Stimulated activated CD4-positive, alpha-beta T cell treated with anti-CD3 and anti-CD28 coated beads, Interleukin-1b, Interleukin-23, amount 100 ng/mL, for 24 hours (primary cell): ENCODE data around the gene SEZ6.
A peak's percentile ranks its signal among the peaks of the same experiment; 100 is the strongest.

Source experiments
- DNase-seq, 4 experiments: peaks; one replicate each; pipeline ENCODE4 v3.0.0-alpha.2; 2020; ENCODE audit warnings: low read depth in 4 of 4, low spot score in 1 of 4

Gene SEZ6

DNA sequence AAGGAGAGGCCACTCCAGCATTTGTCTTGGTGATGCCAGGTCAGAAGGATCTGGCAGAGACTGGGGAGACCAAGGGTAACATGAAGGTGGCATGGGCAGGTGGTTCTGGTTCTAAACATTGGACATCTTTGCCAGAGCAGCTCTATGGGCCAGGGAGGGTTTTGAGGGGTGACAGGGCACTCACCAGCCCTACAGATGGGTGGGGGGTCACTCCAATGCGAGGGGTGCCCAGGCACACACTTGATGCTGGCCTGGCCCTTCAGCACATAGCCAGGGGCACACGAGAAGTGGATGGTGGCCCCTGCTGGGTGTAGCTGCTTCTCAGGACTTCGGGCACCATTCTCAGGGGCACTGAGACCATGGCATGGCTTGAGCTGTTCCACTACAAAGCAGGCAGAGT is 49.0 kb downstream of the SEZ6 start:
- DNase-seq = no peak

DNA sequence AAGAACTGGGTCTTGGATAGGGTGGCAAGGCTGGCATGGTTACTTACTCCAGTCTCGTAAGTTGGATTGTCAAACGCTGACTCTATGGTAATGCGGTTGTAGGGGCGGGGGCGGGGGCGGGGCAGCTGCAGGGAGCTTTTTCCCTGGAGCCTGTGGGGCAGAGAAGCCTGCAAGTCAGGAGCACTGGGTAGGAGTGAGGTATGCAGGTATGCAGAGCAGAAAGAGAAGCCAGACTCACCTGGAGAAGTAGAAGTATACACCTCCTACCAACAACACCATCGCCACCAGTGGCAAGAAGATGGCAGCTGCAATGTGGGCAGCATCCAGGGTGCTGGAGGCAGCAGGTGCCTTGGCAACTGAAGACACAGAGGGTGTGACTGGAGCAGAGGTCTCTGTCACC is 49.7 kb downstream of the SEZ6 start:
- DNase-seq = no peak

DNA sequence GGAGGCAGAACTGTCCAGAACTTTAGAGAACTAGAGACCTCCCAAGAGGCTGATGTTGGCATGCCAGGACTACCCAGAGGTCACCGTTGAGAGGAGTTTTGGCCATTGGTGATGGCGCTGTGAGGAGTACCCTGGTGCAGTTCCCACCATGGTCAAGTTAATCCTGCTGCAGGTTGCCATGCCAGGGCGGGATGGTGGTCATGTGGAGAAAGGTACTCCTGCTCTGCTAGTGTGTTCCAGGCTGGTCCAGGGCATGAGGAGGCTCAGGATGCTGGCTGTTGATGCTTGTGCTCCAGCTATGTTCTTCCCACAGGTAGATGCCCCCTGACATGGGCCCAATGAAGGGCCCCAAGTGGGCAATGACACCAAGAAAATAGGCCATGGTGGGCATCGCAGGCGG is 50.4 kb downstream of the SEZ6 start:
- DNase-seq = no peak

DNA sequence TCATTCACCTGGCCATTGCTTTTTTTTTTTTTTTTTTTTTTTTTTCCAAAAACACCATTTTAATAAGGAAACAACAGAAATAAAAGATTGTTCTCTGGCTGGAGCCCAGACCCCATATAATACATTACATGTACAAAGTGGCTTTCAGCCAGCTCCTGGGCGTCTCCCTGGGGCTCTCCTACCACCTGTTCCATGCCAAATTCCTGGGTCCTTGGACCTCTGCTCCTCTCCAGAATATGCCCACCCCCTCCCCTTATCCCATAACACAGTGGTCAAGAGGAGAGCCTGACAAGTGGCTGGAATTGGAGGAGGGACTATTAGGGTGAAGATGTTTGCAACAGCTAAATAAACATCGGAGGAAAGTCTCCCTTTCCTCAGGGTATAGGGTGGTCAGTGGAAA is 50.9 kb downstream of the SEZ6 start:
- DNase-seq = no peak

DNA sequence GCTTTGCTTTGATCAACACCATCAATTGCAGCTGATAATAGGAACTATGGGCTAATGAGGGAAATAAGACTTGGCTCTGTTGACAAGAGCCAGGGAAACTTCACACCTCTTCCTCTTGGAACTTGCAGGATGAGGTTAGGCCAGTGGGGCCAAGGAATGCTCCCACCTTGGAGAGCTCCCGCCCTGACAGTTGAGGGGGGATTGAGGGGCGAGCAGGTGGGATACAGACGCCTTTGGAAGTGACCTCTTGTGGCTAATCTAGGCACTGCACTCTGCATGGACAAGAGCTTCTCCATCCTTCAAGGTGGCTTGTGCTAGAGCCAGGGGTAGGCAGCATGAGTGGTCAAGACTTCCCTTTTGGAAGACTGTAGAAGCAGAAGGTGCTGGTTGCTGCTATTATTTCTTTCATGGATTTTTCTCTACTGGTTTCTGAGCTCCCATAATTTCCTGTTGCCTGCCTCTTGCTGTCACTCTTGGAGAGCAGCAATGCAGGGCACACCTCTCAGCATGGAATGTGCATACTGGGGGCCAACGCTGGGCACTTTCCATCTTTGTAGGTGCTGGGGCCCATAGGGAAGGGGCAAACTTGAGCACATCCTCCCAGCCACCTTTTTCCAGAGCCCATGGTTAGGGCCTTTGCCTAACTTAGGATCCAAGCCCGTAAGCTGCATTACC is 52.3 kb downstream of the SEZ6 start:
- DNase-seq = peak in 2 of 4 experiments; percentile 16 to 37

DNA sequence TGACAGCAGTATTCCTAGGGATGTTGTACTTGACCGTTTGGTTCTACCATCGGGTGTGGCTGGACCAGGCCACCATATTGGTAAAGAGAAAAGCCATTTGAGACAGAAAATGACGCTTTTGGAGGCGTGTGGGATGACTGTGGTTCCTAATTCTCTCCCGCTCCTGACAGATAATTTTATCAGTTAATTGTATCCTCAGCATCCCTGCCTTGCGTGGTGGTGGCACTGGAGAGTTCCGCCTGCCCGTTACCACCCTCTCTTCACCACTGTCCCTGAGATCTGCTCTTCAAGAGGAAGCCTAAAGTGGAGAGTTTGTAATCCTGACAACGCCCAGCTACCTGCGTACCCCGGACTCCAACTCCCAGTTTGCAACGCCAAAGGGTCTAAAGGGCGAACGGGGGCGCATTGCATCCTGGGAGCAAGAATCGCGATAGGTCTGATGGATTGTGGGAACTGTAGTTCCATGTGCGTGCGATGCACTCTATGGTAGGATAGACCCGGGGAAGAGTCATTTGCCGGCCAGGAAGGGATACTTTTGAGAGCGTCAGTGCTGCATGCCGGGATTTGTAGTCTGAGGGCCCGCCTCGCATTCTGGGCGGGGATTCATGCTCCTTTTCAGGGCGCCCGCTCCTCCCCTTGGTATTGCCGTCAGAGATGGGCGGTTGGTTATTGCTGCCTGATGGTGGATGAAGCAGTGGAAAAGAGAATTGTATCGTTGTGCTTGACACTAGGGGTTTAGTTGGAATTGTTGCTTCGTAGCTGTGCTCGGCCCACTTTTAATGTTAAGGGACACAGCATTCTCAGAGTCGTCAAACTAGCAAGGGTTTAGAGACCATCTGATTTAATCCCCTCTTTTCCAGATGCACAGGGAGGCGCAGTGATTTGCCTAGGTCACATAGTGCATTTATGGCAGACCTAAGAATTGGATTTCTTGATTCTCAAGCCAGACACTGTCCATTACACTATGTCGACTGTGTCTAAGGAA is 53.5 kb downstream of the SEZ6 start:
- peak; percentile 80 to 89 (median 88) for DNase-seq

DNA sequence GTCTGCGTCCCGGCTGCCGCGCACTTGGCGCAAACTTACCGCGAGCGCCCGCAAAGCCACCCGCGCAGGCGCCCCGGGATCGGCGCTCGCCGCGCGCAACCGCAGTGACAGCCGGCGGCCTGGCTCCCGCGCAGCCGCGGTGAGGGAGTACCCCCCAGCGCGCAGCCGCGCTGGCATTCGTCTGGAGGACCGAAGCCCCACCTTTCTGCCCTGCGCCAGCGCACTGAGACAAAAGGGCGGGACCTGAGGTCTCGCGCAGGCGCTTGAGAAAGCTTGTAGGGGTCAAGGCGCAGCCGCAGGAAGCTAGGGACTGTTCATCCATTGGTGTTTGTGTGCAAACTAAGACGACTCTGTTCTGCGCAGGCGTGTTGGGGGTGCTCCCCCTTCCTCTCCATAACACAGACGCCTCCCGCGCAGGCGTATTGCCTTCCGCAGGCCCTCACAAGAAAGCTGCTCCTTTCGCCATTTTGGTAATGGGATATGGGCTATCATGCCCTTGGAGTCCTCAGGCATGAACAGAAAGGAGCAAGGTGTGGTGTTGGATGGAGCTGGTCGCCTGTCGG is 54.3 kb downstream of the SEZ6 start, which contains the start of gene PHF12:
PHF12 (minus strand) TSS at position 91 of the 563 bp plus-strand sequence. CDS start 558 bp downstream, outside the sequence.
- peak; percentile 96 to 99 (median 98) for DNase-seq

DNA sequence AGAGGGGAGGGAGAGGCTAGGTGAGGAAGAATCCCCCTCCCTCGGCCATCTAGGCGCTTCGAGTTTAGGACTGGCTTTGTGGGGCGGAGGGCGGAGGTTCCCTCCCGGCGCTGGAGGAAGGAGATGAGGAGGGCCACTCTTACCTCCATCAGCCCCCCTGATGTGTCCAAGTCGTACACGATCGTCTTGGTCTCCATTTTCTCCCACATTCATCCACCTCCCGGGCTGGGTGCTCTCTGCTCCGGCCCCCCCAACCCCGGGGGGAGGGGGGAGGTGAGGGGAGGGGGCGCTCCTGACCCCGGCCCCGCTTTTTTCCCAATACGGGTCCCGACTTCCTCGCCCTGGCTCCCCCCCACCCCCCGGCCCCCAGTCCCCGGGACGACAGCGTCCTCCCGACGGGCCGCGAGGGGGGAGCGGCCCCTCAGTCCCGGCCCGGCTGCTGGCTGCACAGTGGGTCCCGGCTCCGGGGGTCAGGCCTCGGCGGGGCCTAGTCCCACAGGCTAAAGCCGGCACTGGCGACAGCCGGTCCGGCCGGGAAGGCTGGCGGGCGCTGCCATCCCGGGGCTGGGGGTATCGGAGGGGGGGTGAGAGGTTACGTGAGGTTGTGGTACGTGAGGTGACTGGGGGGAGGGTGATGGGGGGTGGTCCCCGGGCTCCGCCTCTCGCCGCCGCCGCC is 54.9 kb downstream of the SEZ6 start:
- no peak for DNase-seq

DNA sequence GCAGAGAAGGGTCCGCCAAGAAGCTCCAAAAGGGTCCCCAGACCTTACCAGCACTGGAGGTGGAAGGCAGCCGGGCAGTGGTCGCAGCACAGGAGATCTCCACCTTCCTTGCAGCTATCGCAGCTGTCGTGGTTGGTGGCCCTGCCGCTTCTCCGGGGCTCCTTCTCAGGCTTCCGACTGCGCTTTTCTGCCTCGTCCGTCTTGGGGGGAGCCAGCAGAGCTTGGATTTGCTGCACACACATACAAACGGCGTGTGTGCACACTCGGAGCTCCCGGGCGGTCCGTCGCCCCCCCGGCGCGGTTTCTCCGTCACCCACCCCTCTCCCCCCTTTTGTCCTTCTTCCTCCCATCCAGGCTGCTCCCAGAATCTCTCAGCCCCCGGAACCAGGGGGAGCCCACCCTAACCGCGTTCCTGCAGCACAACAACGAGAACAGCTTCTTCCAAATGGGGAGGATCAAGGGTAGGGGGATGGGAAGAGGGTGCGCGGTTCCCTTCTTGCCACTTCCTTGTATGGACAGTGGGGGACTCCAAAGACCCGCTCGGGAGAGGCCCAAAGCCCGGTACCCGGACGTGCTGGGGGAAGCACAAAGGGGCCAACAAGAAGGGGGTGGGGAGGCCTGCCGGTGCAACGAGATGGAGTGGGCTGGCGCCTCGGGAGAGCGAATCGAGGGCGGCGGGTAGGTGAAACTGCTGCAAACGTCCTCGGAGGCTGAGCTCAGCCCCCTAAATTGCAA is 55.6 kb downstream of the SEZ6 start:
- DNase-seq = peak in 3 of 4 experiments; percentile 24 to 46 (median 40)

DNA sequence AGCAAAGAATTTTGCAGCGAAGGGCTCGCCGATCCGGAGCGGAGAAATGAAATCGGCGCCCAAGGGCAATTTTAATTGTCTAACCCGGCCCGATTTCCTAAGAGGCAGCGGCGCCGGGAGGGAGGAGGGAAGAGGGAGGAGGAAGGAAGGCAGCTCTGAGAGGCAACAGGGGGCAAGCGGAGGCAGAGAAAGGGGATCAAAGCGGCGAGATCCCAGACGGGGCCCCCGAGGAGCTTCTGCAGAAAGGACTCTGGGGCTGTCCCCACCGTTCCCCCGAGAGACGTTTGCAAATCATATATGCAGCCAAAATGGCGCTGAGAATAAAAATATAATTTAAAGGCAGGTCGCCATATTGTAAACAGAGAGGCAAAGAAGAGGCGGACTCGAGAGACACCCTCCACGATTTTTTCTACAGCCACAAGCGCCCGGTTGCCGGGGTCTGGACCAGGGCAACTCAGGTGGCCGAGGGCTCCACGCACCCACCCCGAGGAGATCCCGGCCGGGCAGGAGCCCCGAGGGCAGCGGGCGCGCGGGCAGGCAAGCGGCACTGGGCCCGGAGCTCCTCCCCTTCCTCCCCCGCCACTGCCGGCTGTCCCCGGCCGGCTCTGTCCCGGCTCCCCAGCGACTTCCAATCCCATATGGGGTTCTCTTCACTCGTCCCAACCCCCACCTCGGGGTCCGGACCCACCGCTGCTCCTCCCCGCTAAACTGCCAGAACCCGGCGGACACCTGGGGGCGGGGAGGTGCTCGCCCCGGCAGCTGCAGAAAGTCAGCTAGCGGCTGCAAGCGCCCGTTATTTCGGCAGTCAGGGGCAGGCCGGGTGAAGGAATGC is 56.4 kb downstream of the SEZ6 start:
- DNase-seq = peak; percentile 25 to 64 (median 50)

DNA sequence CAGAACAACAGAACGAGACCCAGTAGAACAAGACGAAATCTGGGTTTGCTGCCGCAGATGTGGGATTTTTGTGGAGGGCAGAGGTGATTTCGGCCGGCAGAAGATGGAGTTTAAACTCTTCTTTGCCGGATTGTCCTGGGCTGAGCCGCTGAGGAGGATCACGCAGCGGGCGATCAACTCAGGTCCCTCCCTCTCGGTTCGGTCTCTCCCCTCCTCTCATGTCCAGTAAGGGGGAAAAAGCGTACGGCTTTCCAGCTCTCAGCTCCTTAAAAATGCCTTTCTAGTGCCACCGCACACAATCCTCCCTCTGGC is 57.0 kb downstream of the SEZ6 start:
- no peak for DNase-seq

DNA sequence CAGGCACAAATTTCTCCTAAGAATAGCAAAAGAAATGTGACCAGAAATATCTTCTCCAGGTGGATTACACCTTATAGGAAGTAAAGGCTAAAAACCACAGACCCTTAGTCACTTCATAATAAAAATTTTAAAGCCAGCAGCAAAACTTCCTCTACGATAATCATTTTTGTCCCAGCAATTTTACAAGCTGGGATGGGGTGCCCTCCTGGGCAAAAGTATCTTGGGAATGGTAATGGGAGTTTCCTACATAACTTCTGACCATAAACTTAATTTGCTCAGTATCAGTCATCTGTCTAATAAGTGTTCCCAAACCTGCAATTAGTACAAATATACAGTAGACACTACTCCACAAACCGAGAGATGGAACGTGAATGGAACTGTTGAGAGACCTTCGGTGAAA is 57.5 kb downstream of the SEZ6 start:
- no peak for DNase-seq

DNA sequence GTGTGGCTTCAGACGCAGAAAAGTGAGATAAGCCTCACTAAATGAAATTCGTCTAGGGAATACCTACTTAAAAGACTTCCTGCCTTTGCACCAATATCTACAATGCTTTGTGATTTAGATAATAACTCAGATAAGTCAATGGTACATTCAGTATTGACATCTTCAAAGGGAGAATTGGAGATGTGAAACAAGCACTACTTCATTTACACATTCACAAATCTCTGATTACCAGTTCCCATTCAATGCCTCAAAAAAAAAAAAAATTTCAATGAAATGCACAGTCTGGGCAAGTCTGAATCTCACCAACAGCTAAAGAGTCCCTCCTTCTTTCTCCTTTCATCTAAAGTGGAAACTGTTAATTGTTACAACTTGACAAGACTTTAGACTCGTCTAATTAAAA is 58.2 kb downstream of the SEZ6 start:
- DNase-seq = no peak

DNA sequence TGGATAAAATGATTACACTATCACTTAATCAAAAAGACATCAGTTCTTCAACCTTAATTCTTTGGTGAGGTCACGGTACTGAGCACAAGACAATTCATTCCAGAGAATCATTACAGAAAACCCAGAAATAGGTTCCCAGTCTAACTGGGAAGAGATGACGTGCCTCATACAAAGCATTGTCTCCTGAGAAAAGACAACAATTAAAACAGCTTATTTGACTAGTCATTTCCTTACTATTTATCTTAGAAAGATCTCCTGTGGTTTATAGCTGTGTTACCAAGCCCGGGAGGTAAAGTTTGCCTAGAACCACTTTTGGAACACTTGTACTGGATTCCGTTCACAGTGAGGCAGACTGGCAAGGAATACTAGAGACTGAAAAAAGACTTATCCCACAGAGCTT is 59.6 kb downstream of the SEZ6 start:
- no peak for DNase-seq

DNA sequence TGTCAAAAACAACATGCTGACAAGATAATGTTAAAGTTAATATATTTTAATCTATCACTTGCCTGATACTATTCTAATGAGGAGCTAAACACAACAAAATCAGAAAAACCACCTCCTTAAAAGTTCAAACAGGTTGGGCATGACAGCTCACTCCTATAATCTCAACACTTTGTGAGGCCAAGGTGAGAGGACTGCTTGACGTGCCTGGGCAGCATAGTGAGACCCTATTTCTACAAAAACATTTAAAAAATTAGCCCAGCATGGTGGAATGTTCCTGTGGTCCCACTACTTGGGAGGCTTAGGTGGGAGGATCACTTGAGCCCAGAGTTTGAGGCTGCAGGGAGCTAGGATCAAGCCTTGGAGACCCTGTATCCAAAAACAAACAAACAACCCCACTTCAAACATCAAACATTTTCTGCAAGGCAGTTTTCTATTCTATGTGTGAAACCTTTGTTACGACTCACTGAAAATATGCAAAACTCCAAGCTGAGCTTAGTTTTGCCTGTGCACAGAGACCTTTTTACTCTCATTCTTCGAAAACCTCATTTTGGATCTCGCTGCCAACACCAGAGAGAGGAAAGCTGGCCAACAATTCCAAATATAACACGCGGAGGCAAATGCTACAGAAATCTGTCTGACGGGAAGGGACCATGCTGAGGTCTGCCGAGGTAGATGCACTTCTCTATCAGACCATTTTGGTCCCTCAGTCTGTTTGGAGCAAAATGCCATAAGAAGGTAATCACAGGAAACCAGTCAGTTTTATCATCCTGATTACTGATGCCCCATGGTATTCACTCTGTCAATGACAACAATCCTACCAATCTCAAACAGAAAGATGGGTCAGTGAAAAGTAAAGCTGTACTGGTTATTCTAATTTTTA is 60.7 kb downstream of the SEZ6 start:
- no peak for DNase-seq

DNA sequence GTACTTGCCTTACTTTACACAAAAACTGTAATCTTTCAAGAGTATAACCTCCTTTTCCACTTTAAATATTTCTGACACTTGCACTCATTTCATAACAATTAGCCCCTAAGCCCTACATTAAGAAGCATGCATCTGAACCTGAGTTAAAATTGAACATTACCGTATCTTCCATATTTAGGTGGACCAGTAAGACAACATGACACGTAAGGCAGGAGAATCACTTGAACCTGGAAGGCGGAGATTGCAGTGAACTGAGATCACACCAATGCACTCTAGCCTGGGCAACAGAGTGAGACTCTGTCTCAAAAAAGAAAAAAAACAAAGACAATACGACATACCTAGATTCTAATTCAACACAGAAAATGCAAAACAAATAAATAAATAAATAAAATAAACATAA is 61.5 kb downstream of the SEZ6 start:
- DNase-seq = no peak

DNA sequence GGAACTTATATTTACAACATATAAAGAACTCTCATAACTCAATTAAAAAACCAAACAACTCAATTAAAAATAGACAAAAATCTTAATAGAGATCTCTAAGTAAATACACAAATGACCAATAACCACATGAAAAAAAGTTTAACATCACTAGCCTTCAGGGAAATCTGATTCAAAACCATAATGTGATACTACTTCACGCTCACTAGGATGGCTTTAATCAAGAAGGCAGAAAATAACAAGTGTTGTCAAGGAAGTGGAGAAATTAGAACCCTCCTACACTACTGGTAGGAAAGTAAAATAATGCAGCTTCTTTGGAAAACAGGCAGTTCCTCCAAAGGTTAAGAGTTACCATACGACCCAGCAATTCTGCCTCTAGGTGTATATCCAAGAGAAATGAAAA is 62.9 kb downstream of the SEZ6 start:
- no peak for DNase-seq

DNA sequence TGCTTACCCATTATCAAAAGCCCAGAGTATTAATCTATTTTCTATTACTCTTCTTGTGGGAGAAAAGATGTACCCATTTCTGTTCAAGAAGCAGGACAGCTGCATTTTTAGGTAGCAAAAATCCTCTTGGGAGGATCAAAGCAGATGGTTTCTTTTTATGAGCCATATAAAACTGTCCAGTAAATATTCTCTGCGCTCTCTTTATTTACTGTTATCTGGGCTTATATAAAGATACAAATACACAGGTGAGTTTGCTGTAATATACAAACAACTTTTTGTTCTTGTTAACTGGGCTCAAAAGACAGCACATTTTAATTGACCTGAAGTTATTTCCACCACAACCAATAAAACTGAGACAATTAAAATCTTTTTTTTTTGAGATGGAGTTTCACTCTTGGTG is 64.6 kb downstream of the SEZ6 start:
- no peak for DNase-seq

DNA sequence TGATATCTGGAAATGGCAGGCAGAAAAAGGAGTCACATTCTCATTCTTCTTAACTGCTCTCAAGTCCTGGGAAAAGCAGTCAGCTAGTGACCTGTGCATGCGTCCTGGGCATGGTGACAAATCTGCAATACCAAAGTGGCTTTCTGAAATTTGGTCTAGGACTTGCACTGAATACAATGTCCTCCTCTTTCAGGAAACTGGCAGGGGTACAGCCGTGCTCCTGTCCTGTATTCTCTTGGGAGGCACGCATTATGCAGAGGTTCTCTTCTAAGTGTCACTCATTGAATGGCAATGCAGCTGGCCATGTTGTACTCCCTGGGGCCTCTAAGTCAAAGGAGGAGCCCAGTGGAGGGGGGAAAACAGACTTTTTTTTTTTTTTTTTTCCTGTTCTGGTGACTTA is 65.2 kb downstream of the SEZ6 start:
- DNase-seq = no peak
